GM19438 (cell line): ENCODE measurements around the gene TUBB8B.
"Not testable (repeated sequence)": the region's sequence is repeated elsewhere in the genome, so short reads cannot be mapped to it uniquely, and the experiment has no call there.

Experiments
- ATAC-seq: cut with Tn5 transposase; IDR thresholded peaks from one replicate; pipeline ENCODE4 v1.9.1; 2021; ENCODE audit warnings: low read depth; ENCODE audit not compliant: unreplicated experiment

Gene TUBB8B

GRCh38 chr18:49176-49665 lies at the start of gene TUBB8B:
Gene TUBB8B (minus strand): TSS chr18:49615. CDS start chr18:49557, 58 bp downstream.
- not testable (repeated sequence) for ATAC-seq

GRCh38 chr18:97252-97914 lies 48.0 kb upstream of the TUBB8B start:
- peak; percentile 95 for ATAC-seq

- not testable (repeated sequence) for ATAC-seq
Observed at GRCh38 chr18:96767-97131, 47.3 kb upstream of the TUBB8B start.

GRCh38 chr18:96101-96766 lies 46.8 kb upstream of the TUBB8B start:
- not testable (repeated sequence) for ATAC-seq

- not testable (repeated sequence) for ATAC-seq
Observed at GRCh38 chr18:95580-95979, 46.2 kb upstream of the TUBB8B start.

GRCh38 chr18:93897-94408 lies 44.5 kb upstream of the TUBB8B start:
- ATAC-seq, result not testable (repeated sequence)

- not testable (repeated sequence) for ATAC-seq
Observed at GRCh38 chr18:91561-91960, 42.1 kb upstream of the TUBB8B start.

GRCh38 chr18:90396-91193 lies 41.2 kb upstream of the TUBB8B start:
- not testable (repeated sequence) for ATAC-seq

- ATAC-seq, result not testable (repeated sequence)
Observed at GRCh38 chr18:89124-89523, 39.7 kb upstream of the TUBB8B start.

GRCh38 chr18:84801-85200 lies 35.4 kb upstream of the TUBB8B start:
- ATAC-seq, result not testable (repeated sequence)

GRCh38 chr18:82626-83209 lies 33.3 kb upstream of the TUBB8B start:
- not testable (repeated sequence) for ATAC-seq

GRCh38 chr18:80881-81280 lies 31.5 kb upstream of the TUBB8B start:
- ATAC-seq, result not testable (repeated sequence)

GRCh38 chr18:80202-80601 lies 30.8 kb upstream of the TUBB8B start:
- not testable (repeated sequence) for ATAC-seq

- ATAC-seq, result not testable (repeated sequence)
Observed at GRCh38 chr18:75525-76160, 26.2 kb upstream of the TUBB8B start.

GRCh38 chr18:73181-73777 lies 23.9 kb upstream of the TUBB8B start:
- ATAC-seq, result not testable (repeated sequence)

GRCh38 chr18:67701-68100 lies 18.3 kb upstream of the TUBB8B start:
- not testable (repeated sequence) for ATAC-seq

GRCh38 chr18:64279-64678 lies 14.9 kb upstream of the TUBB8B start:
- ATAC-seq, result not testable (repeated sequence)

- not testable (repeated sequence) for ATAC-seq
Observed at GRCh38 chr18:63656-64055, 14.2 kb upstream of the TUBB8B start.

- not testable (repeated sequence) for ATAC-seq
Observed at GRCh38 chr18:54388-54787, 5.0 kb upstream of the TUBB8B start.

- not testable (repeated sequence) for ATAC-seq
Observed at GRCh38 chr18:48696-49095, 719 bp downstream of the TUBB8B start.
